HG02642 (cell line): ENCODE data around the gene RNASE3.
"Not testable (repeated sequence)": the region's sequence is repeated elsewhere in the genome, so short reads cannot be mapped to it uniquely, and the experiment has no call there.

ENCODE experiments used
- ATAC-seq: cut with Tn5 transposase; IDR thresholded peaks from one replicate; pipeline ENCODE4 v1.9.1; 2021; ENCODE audit warnings: mild to moderate bottlenecking; ENCODE audit not compliant: unreplicated experiment, poor library complexity

RNASE3 gene

GRCh38 chr14:20907214-20907613 lies 16.0 kb downstream of the RNASE3 start:
- no peak for ATAC-seq

- not testable (repeated sequence) for ATAC-seq
Observed at GRCh38 chr14:20910822-20911221, 19.6 kb downstream of the RNASE3 start.

- ATAC-seq: not testable (repeated sequence)
Observed at GRCh38 chr14:20919038-20919756, 28.0 kb downstream of the RNASE3 start.

- ATAC-seq: not testable (repeated sequence)
Observed at GRCh38 chr14:20923766-20924297, 32.6 kb downstream of the RNASE3 start.

GRCh38 chr14:20934148-20934762 lies 43.1 kb downstream of the RNASE3 start:
- ATAC-seq: no peak

GRCh38 chr14:20935303-20935984 lies 44.3 kb downstream of the RNASE3 start:
- ATAC-seq: no peak
